ENCODE data around the gene MCC. TPM values are rescaled to one million over a fixed set of nuclear protein-coding genes. Genes with fewer than 3 reads are reported as not detected.

MCC gene
- total and polyA plus RNA-seq, 2 of the 4 experiments (the other 2 are of a cell fraction) = 5.0 to 20.6 TPM

DNA sequence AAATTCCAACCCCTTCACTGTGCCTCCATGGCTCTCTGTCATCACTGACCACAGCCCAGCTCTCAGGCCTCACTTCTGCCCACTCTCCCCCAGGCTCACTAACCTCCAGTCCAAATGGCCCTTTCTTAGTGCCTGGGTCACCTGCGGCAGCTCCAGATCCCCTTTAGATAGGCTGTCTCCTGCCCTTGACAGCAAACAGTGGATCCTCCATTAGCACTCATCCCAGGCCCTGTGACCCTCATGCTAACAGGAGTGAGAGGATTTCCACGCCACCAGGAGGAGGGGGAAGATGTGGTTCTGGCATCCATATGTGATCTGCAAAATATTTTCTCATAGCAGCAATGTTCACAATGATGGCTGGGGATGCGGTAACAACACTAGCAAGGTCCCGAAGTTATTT lies 372.3 kb downstream of the MCC start:
- H4K91ac ChIP-seq (ENCODE audit: insufficient read depth, low read depth, low read length) = no peak overlapping the region
- POLR2A ChIA-PET (ENCODE audit: unreplicated experiment) = no interaction called here
- TF ChIP-seq RCOR1 (IDR thresholded peaks at IDR 0.05; ENCODE audit: insufficient replicate concordance, low read length) = no peak
- TF ChIP-seq, protein P1, sequence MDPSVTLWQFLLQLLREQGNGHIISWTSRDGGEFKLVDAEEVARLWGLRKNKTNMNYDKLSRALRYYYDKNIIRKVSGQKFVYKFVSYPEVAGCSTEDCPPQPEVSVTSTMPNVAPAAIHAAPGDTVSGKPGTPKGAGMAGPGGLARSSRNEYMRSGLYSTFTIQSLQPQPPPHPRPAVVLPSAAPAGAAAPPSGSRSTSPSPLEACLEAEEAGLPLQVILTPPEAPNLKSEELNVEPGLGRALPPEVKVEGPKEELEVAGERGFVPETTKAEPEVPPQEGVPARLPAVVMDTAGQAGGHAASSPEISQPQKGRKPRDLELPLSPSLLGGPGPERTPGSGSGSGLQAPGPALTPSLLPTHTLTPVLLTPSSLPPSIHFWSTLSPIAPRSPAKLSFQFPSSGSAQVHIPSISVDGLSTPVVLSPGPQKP (IDR thresholded peaks at IDR 0.05; ENCODE audit: borderline replicate concordance, low read depth, low read length) = no peak
- no peak for TF ChIP-seq MAFK (IDR thresholded peaks at IDR 0.05; ENCODE audit: low read depth, low read length)
- TF ChIP-seq CHD1 (IDR thresholded peaks at IDR 0.05; ENCODE audit: low read depth, low read length) = no peak
- TF ChIP-seq RFX5 (IDR thresholded peaks at IDR 0.05; ENCODE audit: low read depth, low read length) = no peak
- TF ChIP-seq POLR2A (IDR thresholded peaks at IDR 0.05; ENCODE audit: low read depth, low read length) = no peak
- TF ChIP-seq FOS (IDR thresholded peaks at IDR 0.05; ENCODE audit: low read depth, low read length) = no peak
- TF ChIP-seq, protein P2, sequence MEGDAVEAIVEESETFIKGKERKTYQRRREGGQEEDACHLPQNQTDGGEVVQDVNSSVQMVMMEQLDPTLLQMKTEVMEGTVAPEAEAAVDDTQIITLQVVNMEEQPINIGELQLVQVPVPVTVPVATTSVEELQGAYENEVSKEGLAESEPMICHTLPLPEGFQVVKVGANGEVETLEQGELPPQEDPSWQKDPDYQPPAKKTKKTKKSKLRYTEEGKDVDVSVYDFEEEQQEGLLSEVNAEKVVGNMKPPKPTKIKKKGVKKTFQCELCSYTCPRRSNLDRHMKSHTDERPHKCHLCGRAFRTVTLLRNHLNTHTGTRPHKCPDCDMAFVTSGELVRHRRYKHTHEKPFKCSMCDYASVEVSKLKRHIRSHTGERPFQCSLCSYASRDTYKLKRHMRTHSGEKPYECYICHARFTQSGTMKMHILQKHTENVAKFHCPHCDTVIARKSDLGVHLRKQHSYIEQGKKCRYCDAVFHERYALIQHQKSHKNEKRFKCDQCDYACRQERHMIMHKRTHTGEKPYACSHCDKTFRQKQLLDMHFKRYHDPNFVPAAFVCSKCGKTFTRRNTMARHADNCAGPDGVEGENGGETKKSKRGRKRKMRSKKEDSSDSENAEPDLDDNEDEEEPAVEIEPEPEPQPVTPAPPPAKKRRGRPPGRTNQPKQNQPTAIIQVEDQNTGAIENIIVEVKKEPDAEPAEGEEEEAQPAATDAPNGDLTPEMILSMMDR (conservative IDR thresholded peaks at IDR 0.05; ENCODE audit: low read depth, low read length) = no peak
- no peak for TF ChIP-seq CEBPB (IDR thresholded peaks at IDR 0.05; ENCODE audit: low read depth, low read length)
- TF ChIP-seq, protein P3, sequence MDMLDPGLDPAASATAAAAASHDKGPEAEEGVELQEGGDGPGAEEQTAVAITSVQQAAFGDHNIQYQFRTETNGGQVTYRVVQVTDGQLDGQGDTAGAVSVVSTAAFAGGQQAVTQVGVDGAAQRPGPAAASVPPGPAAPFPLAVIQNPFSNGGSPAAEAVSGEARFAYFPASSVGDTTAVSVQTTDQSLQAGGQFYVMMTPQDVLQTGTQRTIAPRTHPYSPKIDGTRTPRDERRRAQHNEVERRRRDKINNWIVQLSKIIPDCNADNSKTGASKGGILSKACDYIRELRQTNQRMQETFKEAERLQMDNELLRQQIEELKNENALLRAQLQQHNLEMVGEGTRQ (IDR thresholded peaks at IDR 0.05; ENCODE audit: low read depth, low read length) = no peak
- no peak overlapping the region; the same call in 2 of the 3 replicates for H2BK15ac ChIP-seq (ENCODE audit: low read depth, low read length)
- H3K36me3 ChIP-seq (ENCODE audit: control insufficient read depth, insufficient read depth, low read length) = peaks cover 16% of the 10 kb centered on the region
- peaks cover 14% of the 10 kb centered on the region for H3K4me1 ChIP-seq (ENCODE audit: control insufficient read depth, insufficient read depth, low read length)
- H3K9ac ChIP-seq (ENCODE audit: low read depth, low read length) = no peak overlapping the region
- intact Hi-C loops (cut with micrococcal nuclease) = no loop called here
- H2BK5ac ChIP-seq (ENCODE audit: low read depth, low read length, poor library complexity, severe bottlenecking) = no peak overlapping the region
- H3K9me1 ChIP-seq (ENCODE audit: insufficient read depth, low read length) = peaks cover 7% of the 10 kb centered on the region
- 0 out of 2 replicates have a peak overlapping the region, but pooled peaks have one; percentile 15 for H3K23ac ChIP-seq (ENCODE audit: low read depth, low read length)
- no peak overlapping the region for H3K56ac ChIP-seq (ENCODE audit: extremely low read depth, insufficient read depth, low read length)
- no peak overlapping the region for H4K5ac ChIP-seq (ENCODE audit: low read depth, low read length)
- H2AK9ac ChIP-seq (replicated peaks; ENCODE audit: low read depth, low read length, poor library complexity) = no peak overlapping the region
- H3K9me3 ChIP-seq (ENCODE audit: control insufficient read depth, insufficient read depth, low read length) = no peaks in the 10 kb centered on the region; the same call in 1 of the 2 replicates
- no peak overlapping the region for H3K4me2 ChIP-seq (ENCODE audit: low read depth, low read length)
- H3K4ac ChIP-seq (ENCODE audit: low read depth, low read length) = no peak overlapping the region; the same call in 1 of the 2 replicates
- no peaks in the 10 kb centered on the region for H3K27me3 ChIP-seq (ENCODE audit: control insufficient read depth, insufficient read depth, low read length)
- DNase-seq (no peak), ATAC-seq (ENCODE audit: low read depth) (no peak)
- H3K27ac ChIP-seq (ENCODE audit: insufficient read depth, low read length) = no peak overlapping the region
- no peak overlapping the region for H2BK120ac ChIP-seq (ENCODE audit: low read depth, low read length)
- H2BK20ac ChIP-seq (ENCODE audit: low read depth, low read length) = no peak overlapping the region
- BruUV-seq (replicated peaks) = no TSS peak
- dilution Hi-C loops (cut with HindIII; ENCODE audit: low sequenced_read_pairs, unreplicated experiment) = no loop called here
- H4K8ac ChIP-seq (ENCODE audit: low read depth in 2 of 2, low read length in 2 of 2) = no peak overlapping the region
- H3K79me1 ChIP-seq (ENCODE audit: low read depth in 1 of 2, low read length in 2 of 2) = peaks cover 3 to 4% of the 10 kb centered on the region in 2 experiments; a peak in 2 of 4 replicates
- H4K20me1 ChIP-seq (ENCODE audit: insufficient read depth, low read length) = peaks cover 4% of the 10 kb centered on the region; the same call in 1 of the 2 replicates
- peak overlapping the region; percentile 57; the same call in 1 of the 2 replicates for H2AK5ac ChIP-seq (ENCODE audit: low read depth, low read length)
- H3K18ac ChIP-seq (ENCODE audit: low read depth, low read length) = no peak overlapping the region
- no peak overlapping the region for H3K4me3 ChIP-seq (ENCODE audit: insufficient read depth, low read depth, low read length)
- in situ Hi-C loops (cut with MboI; ENCODE audit: low sequenced_read_pairs) = no loop called here
- CTCF ChIA-PET = no interaction called here
- no CpG with 5 or more reads among the region's 4 CpGs for WGBS, 2 experiments (ENCODE audit: extremely low coverage in 2 of 2, insufficient read length in 1 of 2)
- no peak overlapping the region for H2AFZ ChIP-seq (replicated peaks; ENCODE audit: low read length, poor library complexity)
- no peak overlapping the region for H3K14ac ChIP-seq (replicated peaks; ENCODE audit: low read depth, low read length)
